Epithelial cell of esophagus (primary cell): Measurements from ENCODE around the gene OPN3.
"Not testable (repeated sequence)": the region's sequence is repeated elsewhere in the genome, so short reads cannot be mapped to it uniquely, and the experiment has no call there.

Experiments used
- DNase-seq: peaks from one replicate; pipeline ENCODE4 v3.0.0; 2010; ENCODE audit warnings: low read depth
- H3K4me3 ChIP-seq: 2 replicates; pipeline ENCODE4 v1.5.1; 2011; ENCODE audit warnings: mild to moderate bottlenecking, low read length, control low read depth
- CTCF ChIP-seq: IDR thresholded peaks from 2 replicates; pipeline ENCODE4 v1.5.1; 2011; ENCODE audit warnings: low read depth, mild to moderate bottlenecking, low read length, control low read depth, inconsistent platforms; ENCODE audit not compliant: insufficient read depth; ENCODE audit errors: missing control alignments

The OPN3 gene

DNA sequence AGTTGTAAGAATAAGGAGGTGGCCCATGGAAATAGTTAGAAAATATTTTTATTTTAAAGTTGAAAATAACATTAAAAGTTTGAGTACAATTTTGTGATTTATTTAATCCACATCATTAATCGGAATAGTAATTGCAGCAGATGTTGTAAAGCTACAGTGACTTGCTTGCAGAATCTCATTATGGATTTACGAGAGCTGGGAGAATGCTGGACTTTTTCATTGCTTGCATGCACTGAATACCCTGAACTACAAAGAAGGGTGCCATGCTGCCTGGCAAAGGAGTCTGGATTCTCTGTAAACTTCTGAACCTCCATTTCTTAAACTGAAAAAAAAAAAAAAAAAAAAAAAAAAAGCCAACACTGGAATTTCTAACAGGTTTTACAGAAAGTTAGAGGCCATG is 38.4 kb upstream of the OPN3 start:
- DNase-seq, result no peak
- TF ChIP-seq CTCF, result no peak
- H3K4me3 ChIP-seq, result no peak overlapping the region

GRCh38 chr1:241677201-241677600 is 37.0 kb upstream of the OPN3 start:
- TF ChIP-seq CTCF, result no peak
- H3K4me3 ChIP-seq, result no peak overlapping the region

DNA sequence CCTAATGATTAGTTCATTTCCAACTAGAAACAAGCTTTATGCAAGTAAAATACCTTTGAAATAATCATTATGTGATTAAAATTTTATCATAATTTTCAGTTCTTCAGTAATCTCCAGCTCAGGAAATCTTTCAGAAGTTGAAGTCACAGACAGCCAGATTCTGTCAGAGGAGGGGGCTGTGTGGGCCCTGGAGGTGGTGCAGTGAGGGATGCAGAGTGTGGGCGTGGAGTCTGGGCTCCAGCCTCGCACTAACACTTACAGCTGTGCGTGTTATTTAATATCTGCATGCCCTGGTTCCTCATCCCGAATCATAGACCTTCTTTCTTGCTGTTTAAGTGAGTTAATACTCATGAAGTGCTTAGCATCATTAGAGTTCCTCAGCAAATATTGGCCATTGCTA is 35.8 kb upstream of the OPN3 start:
- DNase-seq, result no peak
- TF ChIP-seq CTCF, result no peak

More at GRCh38 chr1:241677201-241677600, 37.0 kb upstream of the OPN3 start:
- DNase-seq, result no peak

DNA sequence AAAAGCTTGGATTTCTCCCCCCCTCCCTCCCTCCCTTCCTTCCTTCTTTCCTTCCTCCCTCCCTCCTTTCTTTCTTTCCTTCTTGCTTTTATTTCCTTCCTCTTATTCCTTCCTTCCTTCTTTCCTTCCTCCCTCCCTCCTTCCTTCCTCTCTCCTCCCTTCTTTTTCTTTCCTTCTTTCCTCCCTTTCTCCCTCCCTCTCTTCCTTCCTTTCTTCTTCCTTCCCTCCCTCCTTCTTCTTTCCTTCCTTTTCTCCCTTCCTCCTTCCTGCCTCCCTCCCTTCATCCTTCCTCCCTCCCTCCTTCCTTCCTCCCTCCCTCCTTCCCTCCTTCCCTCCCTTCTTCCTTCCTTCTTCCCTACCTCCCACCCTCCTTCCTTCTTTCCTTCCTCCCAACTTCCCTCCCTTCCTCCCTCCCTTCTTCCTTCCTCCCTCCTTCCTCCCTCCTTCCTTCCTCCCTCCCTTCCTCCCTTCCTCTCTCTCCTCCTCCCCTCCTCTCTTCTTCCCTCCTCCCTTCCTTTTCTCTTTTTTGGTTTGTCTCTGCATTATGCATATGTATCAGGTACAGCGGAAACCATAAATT is 34.7 kb upstream of the OPN3 start:
- H3K4me3 ChIP-seq, result no peak overlapping the region
- DNase-seq, result no peak
- TF ChIP-seq CTCF, result no peak

More for the DNA sequence above, 35.8 kb upstream of the OPN3 start:
- no peak overlapping the region for H3K4me3 ChIP-seq

GRCh38 chr1:241672301-241672700 is 32.1 kb upstream of the OPN3 start:
- no peak for DNase-seq
- H3K4me3 ChIP-seq, result no peak overlapping the region
- TF ChIP-seq CTCF, result no peak

GRCh38 chr1:241666419-241666818 is 26.2 kb upstream of the OPN3 start:
- DNase-seq, result no peak
- no peak overlapping the region for H3K4me3 ChIP-seq
- TF ChIP-seq CTCF, result no peak

DNA sequence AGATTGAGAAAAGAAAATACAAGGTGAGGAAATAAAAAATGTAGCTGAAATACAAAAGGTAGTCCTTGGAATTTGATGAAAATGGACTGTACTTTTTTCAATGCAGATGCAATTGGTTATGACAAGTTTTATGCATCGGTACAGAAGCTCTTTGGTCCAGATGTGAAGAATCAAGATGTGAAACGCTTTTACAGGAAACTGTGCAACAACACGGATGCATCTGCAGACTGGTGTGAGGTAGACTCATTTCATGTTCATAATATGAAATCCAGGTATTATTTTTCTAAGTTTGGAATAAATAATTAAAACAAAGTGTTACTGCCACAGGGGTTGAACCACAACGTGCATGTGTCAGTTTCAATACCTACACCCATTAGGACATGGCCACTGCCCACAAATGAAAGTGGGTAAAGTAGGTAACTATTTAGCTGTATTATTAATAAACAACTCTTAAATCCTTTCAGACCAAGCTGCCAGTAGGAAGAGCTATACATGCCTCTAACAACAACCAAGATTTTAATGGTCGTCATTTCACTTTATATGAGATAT is 20.3 kb upstream of the OPN3 start:
- no peak for TF ChIP-seq CTCF
- DNase-seq, result no peak
- no peak overlapping the region for H3K4me3 ChIP-seq

DNA sequence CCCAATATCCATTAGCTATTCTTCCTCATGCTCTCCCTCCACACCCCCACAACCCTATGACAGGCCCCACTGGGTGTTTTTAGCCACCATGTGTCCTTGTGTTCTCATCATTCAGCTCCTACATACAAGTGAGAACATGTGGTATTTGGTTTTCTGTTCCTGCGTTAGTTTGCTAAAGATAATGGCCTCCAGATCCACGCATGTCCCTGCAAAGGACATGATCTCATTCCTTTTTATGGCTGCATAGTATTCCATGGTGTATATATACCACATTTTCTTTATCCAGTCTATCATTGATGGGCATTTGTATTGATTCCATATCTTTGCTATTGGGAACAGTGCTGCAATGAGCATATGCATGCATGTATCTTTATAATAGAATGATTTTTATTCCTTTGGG is 18.8 kb upstream of the OPN3 start:
- H3K4me3 ChIP-seq, DNase-seq: not testable (repeated sequence)
